ENCODE results near the gene AKT2. TPM values are rescaled to one million over a fixed set of nuclear protein-coding genes. Genes with fewer than 3 reads are reported as not detected.

Gene AKT2
- total RNA-seq, 1 donor from 2014 or later, result 22.6 TPM

DNA sequence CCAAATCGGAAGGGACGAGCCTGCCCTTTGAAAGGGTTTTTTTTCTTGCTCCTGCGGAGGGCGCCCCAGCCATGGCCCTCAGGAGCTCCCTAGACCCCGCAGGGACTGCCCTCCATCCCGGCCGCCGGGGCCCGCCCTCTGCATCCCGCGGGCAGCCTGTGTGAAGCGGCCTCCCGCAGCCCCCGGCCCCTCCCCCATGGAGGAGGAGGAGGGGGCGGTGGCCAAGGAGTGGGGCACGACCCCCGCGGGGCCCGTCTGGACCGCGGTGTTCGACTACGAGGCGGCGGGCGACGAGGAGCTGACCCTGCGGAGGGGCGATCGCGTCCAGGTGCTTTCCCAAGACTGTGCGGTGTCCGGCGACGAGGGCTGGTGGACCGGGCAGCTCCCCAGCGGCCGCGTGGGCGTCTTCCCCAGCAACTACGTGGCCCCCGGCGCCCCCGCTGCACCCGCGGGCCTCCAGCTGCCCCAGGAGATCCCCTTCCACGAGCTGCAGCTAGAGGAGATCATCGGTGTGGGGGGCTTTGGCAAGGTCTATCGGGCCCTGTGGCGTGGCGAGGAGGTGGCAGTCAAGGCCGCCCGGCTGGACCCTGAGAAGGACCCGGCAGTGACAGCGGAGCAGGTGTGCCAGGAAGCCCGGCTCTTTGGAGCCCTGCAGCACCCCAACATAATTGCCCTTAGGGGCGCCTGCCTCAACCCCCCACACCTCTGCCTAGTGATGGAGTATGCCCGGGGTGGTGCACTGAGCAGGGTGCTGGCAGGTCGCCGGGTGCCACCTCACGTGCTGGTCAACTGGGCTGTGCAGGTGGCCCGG, 93.1 kb downstream of the AKT2 start:
- DNase-seq (ENCODE audit: low read depth, low spot score), result no peak

DNA sequence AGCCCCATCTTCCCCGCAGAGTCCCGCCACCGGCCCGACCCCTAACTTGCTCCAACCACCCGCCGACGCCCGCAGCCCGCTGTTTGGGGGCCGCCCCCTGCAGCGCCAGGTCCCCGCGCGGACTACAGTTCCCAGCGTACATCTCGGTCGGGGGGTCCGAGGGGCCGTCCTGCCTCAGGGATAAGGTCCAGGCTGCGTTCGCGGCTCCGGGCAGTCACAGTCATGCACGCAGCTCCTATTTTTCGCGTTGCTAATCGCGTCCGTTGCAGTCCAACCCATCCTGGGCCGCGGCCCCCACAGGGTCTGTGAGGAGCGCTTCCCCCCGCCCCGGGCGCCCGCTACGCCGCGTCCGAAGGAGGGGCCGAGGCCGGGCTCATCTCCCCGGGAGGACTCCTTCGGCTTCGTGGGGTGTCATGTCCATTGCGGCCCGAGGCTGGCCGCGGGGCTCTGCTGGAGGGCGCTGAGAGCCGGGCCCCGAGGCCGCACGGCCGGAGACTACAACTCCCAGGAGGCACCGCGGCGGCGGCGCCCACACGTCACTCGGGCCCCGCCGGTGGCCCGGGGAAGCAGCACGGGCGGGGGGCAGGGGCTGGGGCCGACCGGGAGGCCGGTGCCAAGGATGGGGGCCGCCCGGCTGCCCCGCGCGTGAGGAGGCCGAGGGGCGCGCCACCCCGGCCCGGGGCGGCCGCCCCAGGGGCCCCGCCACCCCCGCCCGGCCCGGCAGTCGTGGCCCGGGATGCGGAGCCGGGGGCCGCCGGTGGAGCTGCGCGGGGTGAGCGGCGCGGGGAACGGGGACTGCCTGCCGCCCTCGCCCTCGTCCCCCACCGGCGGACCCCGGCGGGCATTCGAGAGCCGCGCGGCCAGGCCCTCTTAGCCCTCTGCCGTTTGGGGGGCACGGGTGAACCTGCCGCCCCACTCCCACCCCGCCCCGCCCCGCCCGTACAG, 94.0 kb downstream of the AKT2 start, which contains the start of gene MAP3K10:
Gene MAP3K10, plus strand, starts transcription at position 536 of the 945 bp plus-strand sequence. CDS start 606 bp downstream, outside the sequence.
- DNase-seq (ENCODE audit: low read depth, low spot score), result no peak

GRCh38 chr19:40184273-40184672, 100.9 kb downstream of the AKT2 start:
- DNase-seq (ENCODE audit: low read depth, low spot score), result no peak

Other genes with a start within 250 kb of the AKT2 start
- 6.5 and 9.8 TPM in 2 replicates for gene ZNF780B, start 229.1 kb downstream of the AKT2 start, total RNA-seq
- 10.2 and 17.5 TPM in 2 replicates for gene ZNF780A, start 194.4 kb downstream of the AKT2 start, total RNA-seq
- 5.5 and 7.0 TPM in 2 replicates for gene MAP3K10, start 93.9 kb downstream of the AKT2 start, total RNA-seq
- not detected in 2 replicates for gene TTC9B, start 67.0 kb downstream of the AKT2 start, total RNA-seq
- gene CCNP, start 58.7 kb downstream of the AKT2 start, total RNA-seq, result 0.07 TPM in 1 of 2 replicates, not detected in the other
- gene C19orf47, start 63.1 kb upstream of the AKT2 start, total RNA-seq, result 7.4 and 10.5 TPM in 2 replicates
- gene PLD3, start 63.4 kb upstream of the AKT2 start, total RNA-seq, result 91.0 and 155 TPM in 2 replicates
- 0.07 TPM in 1 of 2 replicates, not detected in the other for gene HIPK4, start 104.8 kb upstream of the AKT2 start, total RNA-seq
- 1.0 and 1.2 TPM in 2 replicates for gene PRX, start 128.0 kb upstream of the AKT2 start, total RNA-seq
- gene SERTAD1, start 140.6 kb upstream of the AKT2 start, total RNA-seq, result 18.8 and 22.9 TPM in 2 replicates
- gene SERTAD3, start 159.0 kb upstream of the AKT2 start, total RNA-seq, result 17.1 and 21.0 TPM in 2 replicates
- 53.9 and 68.7 TPM in 2 replicates for gene BLVRB, start 180.4 kb upstream of the AKT2 start, total RNA-seq
- 0.20 and 0.28 TPM in 2 replicates for gene SPTBN4, start 181.7 kb upstream of the AKT2 start, total RNA-seq